ENCODE data around the gene LCN6.
"Not testable (repeated sequence)": the region's sequence is repeated elsewhere in the genome, so short reads cannot be mapped to it uniquely, and the experiment has no call there.

LCN6 gene

DNA sequence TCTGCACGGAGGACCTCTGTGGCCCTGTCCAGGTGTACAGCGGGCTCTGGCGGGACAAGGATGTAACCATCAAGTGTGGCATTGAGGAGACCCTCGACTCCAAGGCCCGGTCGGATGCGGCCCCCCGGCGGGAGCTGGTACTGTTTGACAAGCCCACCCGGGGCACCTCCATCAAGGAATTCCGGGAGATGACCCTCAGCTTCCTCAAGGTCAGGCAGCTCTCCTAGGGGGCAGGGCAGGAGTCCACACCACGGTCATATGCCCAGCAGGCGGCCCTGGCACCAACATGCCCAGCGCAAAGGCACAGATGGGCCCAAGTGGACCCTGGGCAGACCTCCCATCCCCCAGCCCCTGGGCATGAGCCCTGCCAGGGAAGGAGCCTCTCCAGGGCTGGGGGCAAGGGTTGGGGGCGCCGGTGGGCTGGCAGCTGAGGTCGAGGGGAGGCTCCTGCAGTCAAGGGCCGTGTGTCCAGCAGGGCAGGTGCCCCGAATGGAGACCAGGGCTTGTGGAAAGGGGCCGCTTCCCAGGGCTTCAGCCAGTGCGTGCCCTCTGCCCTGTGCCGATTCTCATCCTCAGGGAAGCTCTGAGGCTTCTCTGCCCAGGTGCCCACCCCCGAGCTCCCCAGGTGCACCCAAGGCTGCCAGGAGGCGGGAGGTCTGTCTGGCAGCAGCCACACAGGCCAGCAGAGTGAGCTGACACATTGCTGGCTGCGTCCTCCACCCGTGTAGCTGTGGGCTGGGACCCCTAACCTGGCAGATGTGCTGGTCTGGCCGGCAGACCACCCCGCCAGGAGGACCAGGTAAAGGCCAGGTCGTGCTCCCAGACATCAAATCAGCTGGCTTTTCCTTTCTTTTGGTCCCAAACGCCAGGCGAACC is 26.0 kb downstream of the LCN6 start:
- no peak for DNase-seq

DNA sequence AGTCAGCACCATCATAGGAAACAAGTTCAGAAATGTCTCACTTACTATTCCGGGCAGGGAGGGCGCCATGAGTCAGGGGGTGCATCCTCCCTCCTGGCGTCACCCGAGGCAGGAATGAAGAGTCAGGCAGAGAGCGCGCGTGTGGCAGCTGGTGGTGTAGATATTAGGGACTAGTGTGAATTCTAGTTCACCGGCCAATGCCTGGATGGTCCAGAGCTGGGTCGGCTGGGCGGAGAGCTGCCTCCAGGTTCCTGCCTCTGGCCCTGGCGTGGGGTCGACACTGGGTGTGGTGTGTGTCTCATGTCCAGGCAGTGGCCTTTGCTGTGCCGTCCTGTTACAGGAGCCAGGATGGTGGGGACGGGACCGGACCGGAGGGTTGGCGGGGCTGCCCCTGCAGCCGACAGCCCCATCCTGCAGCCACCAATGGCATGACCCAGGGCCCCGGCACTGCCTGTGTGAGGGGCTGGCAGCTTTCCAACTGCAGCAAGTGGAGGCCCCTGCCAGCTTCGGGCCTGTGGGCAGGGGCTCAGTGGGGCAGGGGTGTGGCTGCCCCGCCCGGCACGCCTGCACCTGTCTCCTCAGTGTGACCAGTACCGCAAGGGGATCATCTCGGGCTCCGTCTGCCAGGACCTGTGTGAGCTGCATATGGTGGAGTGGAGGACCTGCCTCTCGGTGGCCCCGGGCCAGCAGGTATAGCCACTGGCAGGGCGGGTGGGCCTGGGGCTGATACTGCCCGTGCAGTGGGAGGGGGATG is 26.8 kb downstream of the LCN6 start:
- DNase-seq: no peak

DNA sequence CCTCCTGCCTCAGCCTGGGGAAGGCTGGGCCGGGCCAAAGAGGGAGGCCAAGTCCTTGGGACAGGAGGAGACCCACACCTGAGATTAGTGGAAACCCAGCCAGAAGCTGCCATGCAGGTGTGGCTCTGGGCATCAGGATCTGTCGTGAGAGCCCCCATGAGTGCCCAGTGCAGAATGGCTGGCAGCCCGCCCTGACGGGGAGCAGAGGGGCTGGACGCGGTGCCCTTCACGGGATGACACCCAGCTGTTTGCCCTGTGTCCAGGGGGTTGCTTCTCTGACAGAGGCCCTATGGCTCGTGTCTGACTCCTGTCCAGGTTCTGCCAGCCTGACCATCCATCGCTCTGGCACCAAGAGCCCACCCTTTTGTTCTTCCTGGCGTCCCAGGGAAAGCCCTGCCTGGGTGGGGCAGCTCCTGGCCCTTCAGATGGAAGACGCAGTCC is 27.4 kb downstream of the LCN6 start:
- no peak for DNase-seq

DNA sequence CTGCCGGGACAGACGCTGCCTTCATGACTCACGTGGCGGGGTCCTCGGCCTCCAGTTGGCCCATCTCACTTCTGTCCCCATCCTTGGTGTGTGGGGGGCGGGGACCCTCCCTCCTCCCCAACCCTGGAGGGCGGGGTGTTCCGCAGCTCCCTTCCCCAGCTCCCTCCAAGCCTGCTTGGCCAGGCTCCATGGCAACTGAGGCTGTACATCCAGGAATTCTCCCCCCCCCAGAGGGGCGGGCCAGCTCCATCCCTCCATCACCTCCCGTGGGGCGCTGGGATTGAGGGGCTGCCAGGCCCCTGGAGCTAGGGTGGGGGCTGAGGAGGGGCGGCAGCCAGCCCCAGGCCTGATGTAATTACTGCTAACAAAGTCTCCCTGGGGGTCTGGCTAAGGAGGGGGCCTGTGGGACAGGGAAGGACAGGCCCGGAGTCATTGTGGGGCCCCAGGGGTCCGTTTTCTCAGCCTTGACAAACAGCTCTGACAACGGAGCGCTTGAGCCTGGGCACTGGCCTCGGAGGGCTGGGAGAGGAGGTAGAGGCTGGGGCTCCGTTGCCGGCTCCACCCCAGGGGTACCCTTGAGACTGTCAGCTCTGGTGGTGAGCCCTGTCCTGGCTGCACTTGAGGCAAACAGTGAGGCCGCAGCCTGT is 28.0 kb downstream of the LCN6 start:
- no peak for DNase-seq

DNA sequence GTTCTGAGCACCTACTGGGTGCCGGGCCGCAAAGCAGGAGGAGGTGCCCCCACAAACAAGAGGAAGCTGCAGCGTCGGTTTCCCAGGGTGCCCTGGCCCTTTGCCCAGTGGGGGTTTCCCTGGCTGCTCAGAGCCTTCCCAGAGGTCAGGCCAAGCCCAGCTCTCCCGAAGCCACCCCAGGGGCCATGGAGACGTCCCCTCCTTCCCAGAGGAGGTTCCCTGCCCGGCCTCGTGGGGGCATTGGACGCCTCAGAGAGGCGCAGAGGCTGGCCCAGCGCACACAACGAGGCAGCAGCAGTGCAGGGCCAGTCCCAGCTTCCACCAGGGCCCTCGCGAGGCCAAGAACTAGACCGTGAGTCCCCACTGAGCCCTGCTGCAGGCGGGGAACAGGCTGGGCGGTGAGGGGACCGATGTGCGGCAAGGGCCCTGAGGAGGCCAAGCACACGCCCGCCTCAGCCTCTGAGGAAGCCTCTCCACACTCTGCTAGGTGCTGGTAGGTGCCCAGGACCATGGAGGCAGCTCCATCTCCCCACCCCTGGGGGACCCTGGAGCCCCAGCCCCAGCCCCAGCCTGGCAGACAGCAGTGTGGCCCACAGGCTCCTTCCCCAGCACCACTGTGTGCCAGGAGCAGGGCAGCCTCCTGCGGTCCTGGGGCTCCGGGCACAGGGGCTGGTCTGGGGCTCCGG is 29.0 kb downstream of the LCN6 start:
- no peak for DNase-seq

DNA sequence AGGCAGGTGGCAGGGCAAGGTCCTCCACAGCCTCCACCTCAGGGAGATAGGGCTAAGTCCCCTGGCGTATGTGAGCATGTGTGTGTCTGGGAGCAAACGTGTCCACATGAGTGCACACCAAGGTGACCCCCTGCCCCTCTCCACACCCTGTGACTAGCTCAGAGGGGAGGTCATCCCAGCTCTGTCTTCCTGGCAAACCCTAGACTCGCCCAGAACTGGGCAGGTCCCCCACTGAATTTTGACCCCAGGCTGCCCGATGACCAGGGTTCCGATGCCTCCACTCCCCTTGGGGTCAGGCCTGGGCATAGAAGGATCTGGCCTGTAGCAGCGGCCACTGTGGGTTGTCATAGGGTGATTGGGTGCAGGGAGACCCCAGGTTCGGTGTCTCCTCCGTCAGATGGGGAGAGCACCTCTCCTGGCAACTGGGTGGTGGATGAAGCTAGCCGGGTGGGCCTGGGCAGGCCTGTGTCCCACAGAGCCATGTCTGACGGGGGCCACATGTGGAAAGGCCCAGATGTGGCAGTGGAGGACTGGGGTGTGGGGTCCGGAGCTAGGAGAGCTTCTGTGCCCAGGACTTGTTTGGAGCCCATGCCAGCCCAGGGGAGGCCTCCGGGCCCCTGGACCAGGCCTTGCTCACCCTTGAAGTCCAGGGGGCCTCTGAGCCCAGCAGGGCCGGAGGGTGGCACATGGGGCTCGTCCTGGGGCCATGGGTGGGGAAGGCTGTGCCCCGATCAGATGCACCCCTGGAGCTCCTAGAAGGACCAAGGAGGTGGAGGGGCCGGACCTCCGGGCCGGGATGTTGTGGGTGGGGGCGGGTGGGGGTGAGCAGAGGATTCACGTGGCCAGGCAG is 29.8 kb downstream of the LCN6 start:
- no peak for DNase-seq

DNA sequence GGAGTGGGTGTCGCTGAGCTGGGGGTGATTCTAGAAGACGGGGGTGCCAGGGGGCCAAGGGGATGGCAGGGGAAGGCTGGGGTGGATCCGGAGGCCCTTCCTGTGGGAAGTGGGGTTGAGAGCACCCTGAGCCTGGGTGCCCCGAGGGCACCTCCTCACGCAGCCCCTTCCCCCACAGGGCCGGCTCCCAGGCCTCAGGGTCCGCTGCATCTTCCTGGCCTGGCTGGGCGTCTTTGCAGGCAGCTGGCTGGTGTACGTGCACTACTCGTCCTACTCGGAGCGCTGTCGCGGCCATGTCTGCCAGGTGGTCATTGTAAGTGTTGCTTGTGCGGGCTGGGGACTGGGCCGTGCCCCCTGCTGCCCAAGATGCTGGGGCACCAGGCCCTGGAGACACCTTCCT is 30.9 kb downstream of the LCN6 start:
- no peak for DNase-seq

DNA sequence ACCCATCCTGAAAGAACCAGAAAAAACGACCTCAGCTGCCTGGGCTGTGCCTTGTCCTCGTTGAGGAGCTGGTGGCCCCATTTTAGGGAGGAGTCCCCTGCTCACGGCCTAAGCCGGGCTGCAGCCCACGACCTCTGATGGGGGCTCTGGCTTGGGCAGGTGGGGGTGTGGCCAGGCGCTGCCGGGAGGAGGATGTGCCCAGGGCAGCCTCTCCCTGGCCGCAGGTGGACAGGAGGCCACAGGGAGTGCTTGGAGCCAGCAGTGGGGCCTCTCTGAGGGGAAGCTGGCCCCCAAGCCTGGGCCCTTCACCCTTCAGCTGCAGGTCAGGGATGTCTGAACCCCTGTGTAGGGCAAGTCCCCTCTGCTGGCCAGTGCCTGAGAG is 33.4 kb downstream of the LCN6 start:
- DNase-seq: no peak

DNA sequence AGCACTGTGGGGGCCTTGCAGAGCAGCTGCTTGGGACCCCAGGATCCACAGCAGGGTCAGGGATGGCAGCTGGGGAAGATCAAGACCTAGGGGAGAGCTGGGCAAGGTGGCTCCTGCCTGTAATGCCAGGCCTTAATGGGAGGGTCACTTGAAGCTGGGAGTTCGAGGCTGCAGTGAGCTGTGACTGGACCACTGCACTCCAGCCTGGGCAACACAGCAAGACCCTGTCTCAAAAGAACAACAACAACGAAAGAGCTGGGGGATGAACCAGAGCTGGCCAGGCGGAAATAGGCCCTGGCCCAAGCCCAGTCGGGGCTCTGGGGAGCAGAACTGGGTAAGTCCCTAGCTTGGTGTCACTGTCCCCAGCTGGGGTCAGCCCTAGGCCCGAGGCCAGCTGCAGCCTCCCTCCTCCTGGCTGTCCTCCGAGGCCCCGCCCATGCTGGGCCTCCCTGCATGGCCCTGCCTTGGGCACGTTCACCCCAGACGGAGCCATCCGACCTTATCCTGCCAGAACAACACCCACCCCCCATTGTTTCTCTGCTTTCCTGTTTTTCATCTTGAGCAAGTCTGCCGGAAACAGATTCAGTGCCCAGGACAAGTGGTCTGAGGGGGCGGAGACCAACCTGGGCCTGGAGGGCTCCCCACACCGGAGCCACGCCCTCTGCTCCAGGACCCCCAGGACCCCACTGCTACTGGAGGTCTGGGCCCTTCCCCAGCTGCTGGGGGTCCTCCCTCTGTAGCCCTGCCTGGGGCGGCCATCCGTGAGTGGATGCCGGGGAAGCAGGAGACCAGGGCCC is 34.0 kb downstream of the LCN6 start:
- DNase-seq: no peak

DNA sequence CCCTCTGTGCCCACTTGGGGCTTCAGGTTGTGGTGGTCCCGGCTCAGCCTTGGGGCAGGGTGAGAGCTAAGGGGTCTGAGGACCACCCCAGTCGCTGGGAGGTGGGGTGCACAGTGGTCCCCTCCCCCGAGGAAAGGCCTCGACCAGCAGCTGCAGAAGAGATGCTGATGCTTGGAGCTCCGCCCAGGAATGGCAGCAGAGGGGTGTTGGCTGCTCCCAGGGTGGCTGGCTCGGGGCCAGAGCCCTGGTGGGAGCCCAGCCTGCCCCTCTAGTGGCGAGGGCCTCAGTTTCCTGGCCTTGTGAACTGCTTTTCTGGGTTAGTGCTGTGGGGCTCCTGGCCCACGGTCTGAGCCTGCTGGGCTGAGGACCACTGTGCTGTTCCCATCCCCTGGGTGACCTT is 34.8 kb downstream of the LCN6 start:
- DNase-seq: no peak

DNA sequence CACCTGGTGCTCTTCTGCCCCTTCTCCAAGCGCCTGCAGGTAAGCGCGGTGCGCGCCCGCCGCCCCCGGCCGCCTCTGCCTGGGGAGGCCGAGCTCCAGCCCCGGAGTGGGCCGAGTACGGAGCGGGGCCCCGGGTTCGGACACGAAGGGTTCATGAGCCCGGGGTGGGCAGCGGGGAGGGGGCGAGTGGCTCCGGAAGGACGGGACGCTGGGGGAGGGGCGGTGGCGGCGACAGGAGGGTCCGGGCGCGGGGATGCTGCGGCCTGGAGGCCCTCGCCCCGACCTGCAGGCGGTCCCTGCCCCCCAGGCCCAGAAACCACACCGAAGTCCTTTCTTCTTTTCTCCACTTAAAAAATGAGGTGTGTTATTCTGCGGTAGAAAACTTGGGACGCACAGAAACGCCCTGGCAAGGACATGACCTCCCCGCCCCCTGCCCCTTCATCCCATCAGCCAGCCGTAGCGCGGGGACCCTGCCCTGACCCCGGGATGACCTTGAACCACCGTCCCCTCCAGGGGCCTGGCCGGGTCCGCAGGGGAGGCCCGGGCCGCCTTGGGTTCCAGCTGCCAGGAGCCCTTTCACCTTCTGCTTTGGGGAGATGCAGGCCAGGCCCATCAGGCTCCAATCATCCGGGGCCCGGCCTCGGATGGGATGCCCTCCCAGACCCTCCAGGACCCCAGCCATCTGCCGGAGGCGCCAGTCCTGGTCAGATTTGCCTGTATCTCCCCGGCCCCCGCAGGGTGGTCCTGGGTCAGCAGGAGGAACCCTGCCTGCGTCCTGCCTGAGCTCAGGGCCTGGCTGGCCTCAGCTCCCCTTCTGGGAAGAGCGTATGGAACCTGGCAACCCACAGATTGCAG is 35.4 kb downstream of the LCN6 start:
- no peak for DNase-seq

DNA sequence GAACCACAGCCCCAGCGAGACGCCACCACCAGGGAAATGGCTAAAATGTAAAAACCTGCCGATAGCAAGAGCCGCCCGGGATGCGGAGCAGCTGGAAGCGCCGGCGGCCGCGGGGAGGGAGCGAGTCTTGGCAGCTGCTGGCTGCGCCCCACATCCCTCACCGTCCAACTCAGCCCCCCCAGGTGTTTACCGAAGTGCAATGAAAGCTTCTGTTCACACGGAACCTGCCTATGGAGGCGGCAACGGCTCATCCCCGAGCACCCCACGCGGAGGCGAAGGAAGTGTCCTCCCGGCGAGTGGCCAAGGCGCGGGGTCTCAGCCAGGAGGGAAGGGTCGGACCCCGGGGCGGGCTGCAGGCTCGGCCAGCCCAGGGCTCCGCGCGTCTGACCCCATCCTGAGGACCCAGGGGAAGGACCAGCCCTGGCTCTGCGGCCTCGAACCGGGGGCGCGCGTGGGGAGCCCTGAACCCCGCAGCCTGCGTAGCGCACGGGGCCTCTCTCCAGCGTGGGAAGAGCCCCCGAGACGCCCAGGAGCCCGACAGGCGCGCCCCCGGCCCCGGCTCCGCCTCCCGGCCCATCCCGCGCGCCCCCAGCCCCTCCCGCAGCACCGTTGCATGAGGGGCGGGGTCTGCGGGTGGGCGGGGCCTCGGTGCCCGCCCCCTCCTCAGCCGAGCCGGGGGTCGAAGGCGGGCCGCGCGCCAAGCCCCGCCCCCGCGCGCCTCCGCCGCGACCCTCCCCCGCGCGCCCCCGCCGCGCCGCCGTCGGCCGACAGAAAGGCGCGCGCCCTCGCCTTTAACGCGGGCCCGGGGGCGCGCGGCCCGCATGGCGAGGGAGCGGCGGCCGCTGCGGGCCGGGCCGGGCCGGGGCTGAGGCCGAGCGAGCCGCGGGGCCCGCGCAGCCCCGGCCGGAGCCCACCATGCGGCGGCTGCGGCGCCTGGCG is 36.3 kb downstream of the LCN6 start, which contains the start of gene DIPK1B:
TSS of gene DIPK1B (plus strand) at position 822 of the 939 bp plus-strand sequence. CDS start at position 916, 94 bp downstream.
- peak; percentile 28 for DNase-seq

DNA sequence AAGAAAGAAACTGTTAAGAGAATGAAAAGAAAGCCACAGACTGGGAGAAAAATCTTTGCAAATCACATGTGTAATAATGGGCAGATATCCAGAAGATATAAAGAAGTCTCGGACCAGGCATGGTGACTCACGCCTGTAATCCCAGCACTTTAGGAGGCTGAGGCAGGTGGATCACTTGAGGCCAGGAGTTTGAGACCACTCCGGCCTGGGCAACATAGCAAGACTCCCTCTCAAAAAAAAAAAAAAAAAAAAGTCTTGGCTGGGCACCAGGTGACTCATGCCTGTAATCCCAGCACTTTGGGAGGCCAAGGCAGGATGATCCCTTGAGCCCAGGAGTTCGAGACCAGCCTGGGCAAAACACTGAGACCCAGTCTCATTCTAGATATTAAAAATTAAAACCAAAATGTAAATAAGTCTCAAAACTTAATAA is 37.1 kb downstream of the LCN6 start:
- DNase-seq: not testable (repeated sequence)

DNA sequence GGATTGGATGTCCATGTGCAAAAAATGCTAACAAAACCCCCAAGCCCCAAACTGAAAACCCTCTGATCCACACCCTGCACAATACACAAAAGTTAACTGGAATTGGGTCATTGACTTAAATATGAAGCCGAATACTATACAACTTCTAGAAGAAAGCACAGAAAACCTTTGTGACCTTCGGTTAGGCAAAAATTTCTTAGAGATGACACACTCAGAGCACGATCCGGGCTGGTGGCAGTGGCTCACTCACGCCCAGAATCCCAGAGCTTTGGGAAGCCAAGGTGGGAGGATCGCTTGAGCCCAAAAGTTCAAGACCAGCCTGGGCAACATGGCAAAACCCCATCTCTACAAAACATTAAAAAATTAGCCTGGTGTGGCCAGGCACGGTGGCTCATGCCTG is 37.8 kb downstream of the LCN6 start:
- DNase-seq: no peak

DNA sequence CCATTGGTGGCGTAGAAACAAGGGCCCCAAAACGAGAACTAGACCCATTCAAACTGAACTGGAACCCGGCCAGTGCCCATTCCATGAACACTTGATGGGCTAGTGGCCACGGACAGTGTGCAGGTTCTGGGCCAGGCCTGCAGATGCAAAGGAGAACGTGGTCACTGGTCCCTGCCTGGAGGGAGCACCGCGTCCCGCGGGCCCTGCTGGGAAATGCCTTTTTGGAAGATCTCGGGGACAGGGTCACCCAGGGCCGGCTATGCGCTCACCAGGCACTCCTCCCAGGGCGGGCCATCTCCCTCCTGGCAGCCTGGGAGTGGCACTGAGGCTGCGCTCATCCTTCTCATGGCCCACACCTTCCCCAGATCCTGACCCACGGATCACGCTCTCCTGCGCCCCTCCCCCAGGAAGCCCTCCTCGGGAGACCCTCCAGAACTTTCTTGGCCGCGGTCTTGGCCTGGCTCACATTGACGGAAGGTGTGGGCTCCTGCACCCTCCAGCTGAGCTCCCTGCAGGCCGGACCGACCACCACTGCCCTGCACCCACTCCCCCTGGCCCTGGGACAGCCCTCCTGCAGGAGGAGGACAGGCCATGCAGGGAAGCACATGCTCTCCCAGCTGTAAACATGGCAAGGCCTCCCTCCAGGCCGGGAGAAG is 38.7 kb downstream of the LCN6 start:
- DNase-seq: no peak

DNA sequence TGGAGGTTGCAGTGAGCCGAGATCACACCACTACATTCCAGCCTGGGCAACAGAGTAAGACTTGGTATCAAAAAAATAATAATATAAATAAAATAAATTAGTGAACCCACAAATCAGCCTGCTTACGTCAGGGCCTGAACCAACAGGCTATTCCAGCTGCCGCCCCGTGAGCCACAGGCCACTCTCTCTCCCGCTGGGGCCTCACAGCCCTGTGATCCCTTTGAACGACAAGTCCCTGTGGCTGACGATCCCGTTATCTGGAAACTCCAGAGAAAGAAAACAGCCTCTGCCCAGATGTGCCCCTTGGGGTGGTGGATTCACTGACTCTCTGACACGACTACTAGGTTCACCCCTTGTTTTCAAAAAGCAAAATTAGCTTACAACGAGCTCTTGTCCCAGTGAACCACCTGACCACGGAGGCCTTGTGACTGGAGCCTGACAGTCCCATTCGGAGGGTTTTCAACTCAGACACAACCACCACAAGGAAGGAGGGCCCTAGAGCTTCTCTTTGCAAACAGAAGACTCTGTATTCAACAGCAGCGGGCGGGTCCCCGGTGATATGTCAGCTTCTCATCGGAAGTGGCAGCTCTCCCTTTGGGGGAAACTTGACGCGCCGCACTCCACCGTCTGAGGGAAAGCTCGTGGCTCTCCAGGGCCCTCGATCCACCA is 40.3 kb downstream of the LCN6 start:
- DNase-seq: no peak

DNA sequence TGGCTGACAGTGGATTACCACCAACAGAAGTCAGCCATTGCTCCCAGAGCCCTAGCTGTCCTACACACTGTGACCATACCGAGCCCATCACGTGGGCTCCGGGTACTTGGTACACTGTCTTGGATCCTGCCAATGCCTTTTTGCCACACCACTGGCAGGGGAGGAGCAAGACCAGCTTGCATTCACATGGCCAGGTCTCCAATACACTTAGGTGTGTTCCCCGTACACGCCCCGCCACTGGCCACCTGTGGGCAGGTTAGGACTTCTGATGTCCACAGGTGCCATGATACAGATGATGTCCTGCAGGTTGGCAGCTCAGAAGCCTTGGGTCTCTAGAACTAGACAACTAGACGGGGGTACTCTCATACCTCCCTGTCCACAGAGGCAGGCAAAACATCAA is 41.3 kb downstream of the LCN6 start:
- DNase-seq: no peak

DNA sequence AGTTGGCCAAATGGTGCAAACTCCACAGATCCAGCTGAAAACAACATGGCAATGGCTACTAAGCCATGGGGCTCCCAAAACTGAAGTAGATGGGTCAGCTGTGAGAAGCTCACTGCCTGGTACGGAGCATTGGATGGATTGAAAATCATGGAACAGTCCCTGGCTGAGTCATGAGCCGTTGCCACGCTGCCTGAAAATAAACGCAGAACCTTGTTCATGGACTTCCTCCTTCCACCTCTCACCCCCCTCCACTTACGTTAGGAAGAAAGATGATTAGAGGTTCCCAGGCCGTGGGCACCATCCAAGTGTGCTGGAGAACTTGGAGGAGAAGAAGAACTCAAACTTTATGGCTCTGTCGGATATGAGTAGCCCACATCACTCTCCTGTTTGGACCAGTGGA is 42.8 kb downstream of the LCN6 start:
- no peak for DNase-seq
